Spleen (tissue), 7 donors: Measurements from ENCODE around the gene HEATR5B.

Experiments used
- POLR2A ChIP-seq, 3 donors: fragments of 450-650 bp; IDR thresholded peaks; one replicate each; pipeline ENCODE4 v1.5.1; 2017; ENCODE audit warnings: antibody characterized with exemption in 3 of 3, mild to moderate bottlenecking in 1 of 3
- TF ChIP-seq, protein P1 (sequence below), 11 experiments: fragments of 200-600 bp in 7 of 11; fragments of 450-650 bp in 4 of 11; sonication (generic) in 4 of 11; IDR thresholded peaks in 8 of 11; conservative IDR thresholded peaks in 3 of 11; 1 replicate in 7 of 11; 2 replicates in 4 of 11; pipeline versions ENCODE4 v1.4.0 to v1.8.0; 2016 to 2021; ENCODE audit warnings: antibody characterized with exemption in 11 of 11, inconsistent platforms in 4 of 11, mild to moderate bottlenecking in 1 of 11
- donor health status: DM: no; HTN: no; CAD: no; lungs with moderate emphysema.
- donor health status: DM: no; HTN: no; CAD: no.
- donor health status: DM: no; HTN: no; CAD: no.

DNA sequence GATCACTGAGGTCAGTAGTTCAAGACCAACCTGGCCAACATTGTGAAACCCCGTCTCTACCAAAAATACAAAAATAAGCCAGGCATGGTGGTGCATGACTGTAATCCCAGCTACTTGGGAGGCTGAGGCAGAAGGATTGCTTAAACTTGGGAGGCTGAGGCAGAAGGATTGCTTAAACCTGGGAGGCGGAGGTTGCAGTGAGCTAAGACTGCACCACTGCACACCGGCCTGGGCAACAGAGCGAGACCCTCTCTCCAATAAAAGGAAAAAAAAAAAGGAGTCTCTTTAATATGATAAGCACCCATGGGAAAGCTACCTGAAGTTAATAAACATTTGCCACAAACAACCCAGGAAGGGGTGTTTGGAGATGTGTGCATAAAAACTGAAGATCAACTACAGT, 120.4 kb downstream of the HEATR5B start:
- TF ChIP-seq, protein P1, sequence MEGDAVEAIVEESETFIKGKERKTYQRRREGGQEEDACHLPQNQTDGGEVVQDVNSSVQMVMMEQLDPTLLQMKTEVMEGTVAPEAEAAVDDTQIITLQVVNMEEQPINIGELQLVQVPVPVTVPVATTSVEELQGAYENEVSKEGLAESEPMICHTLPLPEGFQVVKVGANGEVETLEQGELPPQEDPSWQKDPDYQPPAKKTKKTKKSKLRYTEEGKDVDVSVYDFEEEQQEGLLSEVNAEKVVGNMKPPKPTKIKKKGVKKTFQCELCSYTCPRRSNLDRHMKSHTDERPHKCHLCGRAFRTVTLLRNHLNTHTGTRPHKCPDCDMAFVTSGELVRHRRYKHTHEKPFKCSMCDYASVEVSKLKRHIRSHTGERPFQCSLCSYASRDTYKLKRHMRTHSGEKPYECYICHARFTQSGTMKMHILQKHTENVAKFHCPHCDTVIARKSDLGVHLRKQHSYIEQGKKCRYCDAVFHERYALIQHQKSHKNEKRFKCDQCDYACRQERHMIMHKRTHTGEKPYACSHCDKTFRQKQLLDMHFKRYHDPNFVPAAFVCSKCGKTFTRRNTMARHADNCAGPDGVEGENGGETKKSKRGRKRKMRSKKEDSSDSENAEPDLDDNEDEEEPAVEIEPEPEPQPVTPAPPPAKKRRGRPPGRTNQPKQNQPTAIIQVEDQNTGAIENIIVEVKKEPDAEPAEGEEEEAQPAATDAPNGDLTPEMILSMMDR (IDR thresholded peaks at IDR 0.05 in 8 of 11, conservative IDR thresholded peaks at IDR 0.05 in 3 of 11): no peak
- no peak for TF ChIP-seq POLR2A (IDR thresholded peaks at IDR 0.05)
